ENCODE data around the gene PALLD.

- TF ChIP-seq CTCF (tag by site-specific recombination; IDR thresholded peaks at IDR 0.05) (no peak), RBAK (tag by site-specific recombination; IDR thresholded peaks at IDR 0.05) (no peak), ZNF24 (tag by site-specific recombination; IDR thresholded peaks at IDR 0.05) (no peak), ZNF560 (tag by site-specific recombination; IDR thresholded peaks at IDR 0.05; ENCODE audit: borderline replicate concordance) (no peak), ZNF639 (tag by site-specific recombination; IDR thresholded peaks at IDR 0.05) (no peak), ZSCAN5A (tag by site-specific recombination; IDR thresholded peaks at IDR 0.05) (no peak), KLF9 (tag by site-specific recombination; IDR thresholded peaks at IDR 0.05; ENCODE audit: low read depth) (no peak), ZBTB21 (tag by site-specific recombination; IDR thresholded peaks at IDR 0.05) (no peak), ZNF416 (tag by site-specific recombination; IDR thresholded peaks at IDR 0.05) (no peak), ZNF596 (tag by site-specific recombination; IDR thresholded peaks at IDR 0.05) (no peak), KLF7 (tag by site-specific recombination; IDR thresholded peaks at IDR 0.05; ENCODE audit: borderline replicate concordance) (no peak)
Observed at GRCh38 chr4:168741281-168742173, 244.7 kb downstream of the PALLD start.

All from HEK293 (cell line).